ENCODE data around the gene DHX36. TPM values are rescaled to one million over a fixed set of nuclear protein-coding genes. Genes with fewer than 3 reads are reported as not detected.

The DHX36 gene
- total and polyA plus RNA-seq, 5 experiments from 2014 or later: 15.2 to 121 (median 16.6) TPM

GRCh38 chr3:154274348-154274747 is 49.9 kb downstream of the DHX36 start:
- POLR2A ChIA-PET: no interaction called here
- peaks cover 0 to 5% (median 0%) of the 10 kb centered on the region in 4 donors for H3K4me1 Mint-ChIP-seq
- no peaks in the 10 kb centered on the region for H3K9me3 Mint-ChIP-seq
- H3K27me3 Mint-ChIP-seq: no peaks in the 10 kb centered on the region
- ATAC-seq (no peak), DNase-seq (no peak)
- H3K4me3 Mint-ChIP-seq: no peak overlapping the region
- H3K27ac Mint-ChIP-seq: peak overlapping the region in 3 of 10 donors; percentile 10 to 31 (median 14)
- H3K36me3 Mint-ChIP-seq: peaks cover 10 to 87% (median 52%) of the 10 kb centered on the region in 3 donors

GRCh38 chr3:154273381-154273780 is 50.9 kb downstream of the DHX36 start:
- Mint-ChIP-seq H3K27me3 (no peaks in the 10 kb centered on the region), H3K36me3 (peaks cover 10 to 87% (median 56%) of the 10 kb centered on the region in 3 donors), H3K4me1 (peaks cover 0 to 5% (median 0%) of the 10 kb centered on the region in 4 donors), H3K4me3 (no peak overlapping the region), H3K27ac (peak overlapping the region in 3 of 10 donors; percentile 1 to 64 (median 9)), H3K9me3 (peaks cover 0 to 4% (median 0%) of the 10 kb centered on the region in 9 donors)
- POLR2A ChIA-PET: no interaction called here
- no peak for DNase-seq
- ATAC-seq: no peak

GRCh38 chr3:154254527-154254926 is 69.8 kb downstream of the DHX36 start:
- ATAC-seq (no peak), DNase-seq (no peak)
- Mint-ChIP-seq H3K36me3 (peaks cover 5 to 80% (median 45%) of the 10 kb centered on the region in 3 donors), H3K4me1 (peaks cover 0 to 10% (median 2%) of the 10 kb centered on the region in 4 donors), H3K9me3 (no peaks in the 10 kb centered on the region), H3K27ac (no peak overlapping the region), H3K4me3 (no peak overlapping the region), H3K27me3 (no peaks in the 10 kb centered on the region)
- POLR2A ChIA-PET: no interaction called here

- peaks cover 0 to 71% (median 33%) of the 10 kb centered on the region in 3 donors for H3K36me3 Mint-ChIP-seq
- H3K4me3 Mint-ChIP-seq: no peak overlapping the region
- H3K27ac Mint-ChIP-seq: peak overlapping the region in 2 of 10 donors; percentile 24 to 26
Measured at GRCh38 chr3:154252759-154253638, 71.3 kb downstream of the DHX36 start.

GRCh38 chr3:154251610-154252009 is 72.7 kb downstream of the DHX36 start:
- POLR2A ChIA-PET: no interaction called here
- no peak for DNase-seq
- H3K4me1 Mint-ChIP-seq: peaks cover 0 to 6% (median 2%) of the 10 kb centered on the region in 4 donors
- H3K9me3 Mint-ChIP-seq: no peaks in the 10 kb centered on the region
- peaks cover 0 to 66% (median 38%) of the 10 kb centered on the region in 3 donors for H3K36me3 Mint-ChIP-seq
- ATAC-seq: no peak
- H3K4me3 Mint-ChIP-seq: no peak overlapping the region
- H3K27ac Mint-ChIP-seq: peak overlapping the region in 2 of 10 donors; percentile 21 to 43
- no peaks in the 10 kb centered on the region for H3K27me3 Mint-ChIP-seq

More at GRCh38 chr3:154252759-154253638, 71.3 kb downstream of the DHX36 start:
- no peaks in the 10 kb centered on the region for H3K9me3 Mint-ChIP-seq
- DNase-seq (peak; percentile 31 to 76 (median 54)), ATAC-seq (peak in 1 of 2 donors; percentile 67)
- H3K4me1 Mint-ChIP-seq: peaks cover 0 to 6% (median 2%) of the 10 kb centered on the region in 4 donors
- POLR2A ChIA-PET: no interaction called here
- no peaks in the 10 kb centered on the region for H3K27me3 Mint-ChIP-seq

GRCh38 chr3:154250291-154250690 is 74.0 kb downstream of the DHX36 start:
- ATAC-seq: no peak
- peaks cover 0 to 6% (median 2%) of the 10 kb centered on the region in 4 donors for H3K4me1 Mint-ChIP-seq
- peaks cover 0 to 56% (median 34%) of the 10 kb centered on the region in 3 donors for H3K36me3 Mint-ChIP-seq
- POLR2A ChIA-PET: no interaction called here
- peaks cover 0 to 2% (median 0%) of the 10 kb centered on the region in 9 donors for H3K9me3 Mint-ChIP-seq
- DNase-seq: no peak
- no peaks in the 10 kb centered on the region for H3K27me3 Mint-ChIP-seq
- peak overlapping the region in 2 of 10 donors; percentile 10 to 43 for H3K27ac Mint-ChIP-seq
- no peak overlapping the region for H3K4me3 Mint-ChIP-seq

GRCh38 chr3:154247806-154248415 is 76.4 kb downstream of the DHX36 start:
- H3K36me3 Mint-ChIP-seq: peaks cover 0 to 43% (median 28%) of the 10 kb centered on the region in 3 donors
- H3K9me3 Mint-ChIP-seq: peaks cover 0 to 2% (median 0%) of the 10 kb centered on the region in 9 donors
- peak overlapping the region in 1 of 10 donors; percentile 40 for H3K27ac Mint-ChIP-seq
- no peaks in the 10 kb centered on the region for H3K27me3 Mint-ChIP-seq
- ATAC-seq (no peak), DNase-seq (no peak)
- H3K4me1 Mint-ChIP-seq: peaks cover 0 to 3% (median 1%) of the 10 kb centered on the region in 4 donors
- H3K4me3 Mint-ChIP-seq: no peak overlapping the region
- POLR2A ChIA-PET: no interaction called here

- Mint-ChIP-seq H3K27ac (no peak overlapping the region), H3K36me3 (peaks cover 0 to 18% (median 15%) of the 10 kb centered on the region in 3 donors), H3K9me3 (peaks cover 0 to 2% (median 0%) of the 10 kb centered on the region in 9 donors), H3K4me1 (no peaks in the 10 kb centered on the region), H3K27me3 (peaks cover 0 to 3% (median 0%) of the 10 kb centered on the region in 5 donors), H3K4me3 (no peak overlapping the region)
- DNase-seq (no peak), ATAC-seq (no peak)
- POLR2A ChIA-PET: no interaction called here
Measured at GRCh38 chr3:154244644-154245043, 79.6 kb downstream of the DHX36 start.

- Mint-ChIP-seq H3K4me1 (no peaks in the 10 kb centered on the region), H3K9me3 (peaks cover 0 to 14% (median 0%) of the 10 kb centered on the region in 9 donors), H3K4me3 (no peak overlapping the region), H3K27me3 (peaks cover 0 to 16% (median 3%) of the 10 kb centered on the region in 5 donors), H3K36me3 (peaks cover 0 to 15% (median 10%) of the 10 kb centered on the region in 3 donors), H3K27ac (no peak overlapping the region)
- ATAC-seq (no peak), DNase-seq (no peak)
- POLR2A ChIA-PET: no interaction called here
Measured at GRCh38 chr3:154243353-154243752, 80.9 kb downstream of the DHX36 start.

GRCh38 chr3:154242766-154243165 is 81.5 kb downstream of the DHX36 start:
- Mint-ChIP-seq H3K27me3 (peaks cover 0 to 22% (median 3%) of the 10 kb centered on the region in 5 donors), H3K36me3 (peaks cover 0 to 12% (median 10%) of the 10 kb centered on the region in 3 donors), H3K4me3 (no peak overlapping the region), H3K4me1 (no peaks in the 10 kb centered on the region), H3K27ac (no peak overlapping the region), H3K9me3 (peaks cover 0 to 14% (median 0%) of the 10 kb centered on the region in 9 donors)
- ATAC-seq (no peak), DNase-seq (no peak)
- POLR2A ChIA-PET: no interaction called here

- POLR2A ChIA-PET: no interaction called here
- ATAC-seq (no peak), DNase-seq (no peak)
- Mint-ChIP-seq H3K9me3 (peaks cover 0 to 14% (median 0%) of the 10 kb centered on the region in 9 donors), H3K36me3 (peaks cover 0 to 2% (median under 1%) of the 10 kb centered on the region in 3 donors), H3K27ac (no peak overlapping the region), H3K4me1 (no peaks in the 10 kb centered on the region), H3K4me3 (no peak overlapping the region), H3K27me3 (peaks cover 0 to 26% (median 4%) of the 10 kb centered on the region in 5 donors)
Measured at GRCh38 chr3:154241496-154241895, 82.8 kb downstream of the DHX36 start.

- Mint-ChIP-seq H3K4me3 (no peak overlapping the region), H3K4me1 (no peaks in the 10 kb centered on the region), H3K27ac (no peak overlapping the region), H3K36me3 (no peaks in the 10 kb centered on the region), H3K9me3 (peaks cover 0 to 14% (median 0%) of the 10 kb centered on the region in 9 donors), H3K27me3 (peaks cover 0 to 36% (median 5%) of the 10 kb centered on the region in 5 donors)
- DNase-seq: no peak
- POLR2A ChIA-PET: no interaction called here
- ATAC-seq: no peak
Measured at GRCh38 chr3:154240235-154240634, 84.1 kb downstream of the DHX36 start.

GRCh38 chr3:154236331-154236730 is 88.0 kb downstream of the DHX36 start:
- no peak for ATAC-seq
- H3K4me3 Mint-ChIP-seq: no peak overlapping the region
- POLR2A ChIA-PET: no interaction called here
- H3K9me3 Mint-ChIP-seq: peaks cover 0 to 14% (median 0%) of the 10 kb centered on the region in 9 donors
- H3K36me3 Mint-ChIP-seq: peaks cover 0 to 3% (median 0%) of the 10 kb centered on the region in 3 donors
- peaks cover 5 to 60% (median 19%) of the 10 kb centered on the region in 5 donors for H3K27me3 Mint-ChIP-seq
- no peaks in the 10 kb centered on the region for H3K4me1 Mint-ChIP-seq
- DNase-seq: no peak
- H3K27ac Mint-ChIP-seq: no peak overlapping the region
